Choroid plexus epithelial cell (primary cell): ENCODE measurements around the gene DAB1.

ENCODE experiments used
- DNase-seq: peaks from one replicate; pipeline ENCODE4 v3.0.0-alpha.2; 2010; ENCODE audit warnings: low read depth
- H3K4me3 ChIP-seq: 2 replicates; pipeline ENCODE4 v1.5.1; 2011; ENCODE audit warnings: low read depth, mild to moderate bottlenecking, control low read depth, low read length, moderate library complexity
- TF ChIP-seq, protein P1 (sequence below): conservative IDR thresholded peaks from 2 replicates; pipeline ENCODE4 v1.5.1; 2011; ENCODE audit warnings: low read depth, mild to moderate bottlenecking, control low read depth, inconsistent platforms, low read length, moderate library complexity

The DAB1 gene

DNA sequence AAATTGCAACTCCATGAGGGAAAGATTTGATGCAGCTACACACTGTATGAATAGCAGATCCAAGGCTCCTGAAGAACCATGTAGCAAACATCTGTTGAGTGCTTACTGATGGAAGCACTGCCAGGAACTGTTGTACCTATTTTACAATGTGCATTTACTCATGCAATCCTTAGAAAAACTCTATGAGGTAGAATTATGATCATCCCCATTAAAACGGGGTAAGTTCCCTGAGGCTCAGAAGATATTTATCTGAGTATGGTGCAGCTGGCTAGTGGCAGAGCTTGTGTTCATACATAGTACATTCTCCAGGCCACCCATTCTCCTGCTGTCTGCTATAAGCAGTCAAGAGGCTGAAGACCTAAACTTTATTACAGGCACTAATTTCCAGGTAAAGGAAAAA, 403.6 kb downstream of the DAB1 start:
- TF ChIP-seq, protein P1, sequence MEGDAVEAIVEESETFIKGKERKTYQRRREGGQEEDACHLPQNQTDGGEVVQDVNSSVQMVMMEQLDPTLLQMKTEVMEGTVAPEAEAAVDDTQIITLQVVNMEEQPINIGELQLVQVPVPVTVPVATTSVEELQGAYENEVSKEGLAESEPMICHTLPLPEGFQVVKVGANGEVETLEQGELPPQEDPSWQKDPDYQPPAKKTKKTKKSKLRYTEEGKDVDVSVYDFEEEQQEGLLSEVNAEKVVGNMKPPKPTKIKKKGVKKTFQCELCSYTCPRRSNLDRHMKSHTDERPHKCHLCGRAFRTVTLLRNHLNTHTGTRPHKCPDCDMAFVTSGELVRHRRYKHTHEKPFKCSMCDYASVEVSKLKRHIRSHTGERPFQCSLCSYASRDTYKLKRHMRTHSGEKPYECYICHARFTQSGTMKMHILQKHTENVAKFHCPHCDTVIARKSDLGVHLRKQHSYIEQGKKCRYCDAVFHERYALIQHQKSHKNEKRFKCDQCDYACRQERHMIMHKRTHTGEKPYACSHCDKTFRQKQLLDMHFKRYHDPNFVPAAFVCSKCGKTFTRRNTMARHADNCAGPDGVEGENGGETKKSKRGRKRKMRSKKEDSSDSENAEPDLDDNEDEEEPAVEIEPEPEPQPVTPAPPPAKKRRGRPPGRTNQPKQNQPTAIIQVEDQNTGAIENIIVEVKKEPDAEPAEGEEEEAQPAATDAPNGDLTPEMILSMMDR = no peak
- DNase-seq = no peak

DNA sequence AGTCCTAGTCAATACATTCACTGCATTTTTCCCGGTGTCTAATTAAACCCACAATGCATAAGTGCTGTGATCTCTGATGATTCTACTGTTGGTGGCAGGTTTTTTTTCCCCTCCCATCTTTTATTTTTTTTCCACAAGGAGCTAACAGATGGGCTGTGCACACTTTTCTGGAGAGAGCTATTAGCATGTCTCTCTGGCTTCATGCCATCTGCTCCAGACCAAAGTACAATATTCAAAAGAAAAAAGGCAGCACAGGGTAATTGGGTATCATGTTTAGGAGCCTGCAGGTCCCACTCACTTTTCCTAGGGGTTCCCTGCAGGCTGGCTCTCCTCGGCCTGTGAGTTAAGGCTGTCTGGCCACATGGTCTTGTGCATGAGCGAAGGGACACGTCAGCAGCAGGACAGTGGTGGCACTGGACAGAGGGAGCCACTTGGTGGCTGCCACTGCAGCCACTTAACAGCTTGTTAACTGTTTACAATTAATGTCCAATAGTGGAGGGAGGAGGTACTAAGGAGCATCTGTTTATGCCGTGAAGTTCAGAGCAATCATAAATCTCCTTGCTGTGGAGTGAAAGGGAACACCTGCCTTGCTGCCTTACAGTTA, 404.5 kb downstream of the DAB1 start:
- DNase-seq = no peak
- TF ChIP-seq, protein P1 = no peak
- H3K4me3 ChIP-seq = no peak overlapping the region

More for the DNA sequence above, 403.6 kb downstream of the DAB1 start:
- no peak overlapping the region for H3K4me3 ChIP-seq

DNA sequence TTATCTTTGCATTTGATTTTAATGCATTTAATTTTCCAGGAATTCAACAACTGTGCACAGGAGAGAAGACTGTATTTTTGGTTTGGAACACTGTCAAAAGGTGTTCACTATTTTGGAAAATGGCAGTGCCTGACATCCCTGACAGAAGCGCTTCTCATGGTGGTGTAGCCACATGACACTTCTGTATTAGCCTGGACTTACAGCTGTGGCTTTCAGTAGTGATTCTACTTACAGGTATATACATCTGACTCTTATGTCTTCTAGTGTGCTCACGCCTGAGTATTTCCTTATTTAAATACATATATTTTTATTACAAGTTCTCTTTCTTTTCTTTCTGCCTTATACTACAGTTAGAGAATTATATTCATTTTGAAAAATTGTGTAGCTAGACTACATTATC, 405.7 kb downstream of the DAB1 start:
- no peak overlapping the region for H3K4me3 ChIP-seq
- TF ChIP-seq, protein P1 = no peak
- no peak for DNase-seq

DNA sequence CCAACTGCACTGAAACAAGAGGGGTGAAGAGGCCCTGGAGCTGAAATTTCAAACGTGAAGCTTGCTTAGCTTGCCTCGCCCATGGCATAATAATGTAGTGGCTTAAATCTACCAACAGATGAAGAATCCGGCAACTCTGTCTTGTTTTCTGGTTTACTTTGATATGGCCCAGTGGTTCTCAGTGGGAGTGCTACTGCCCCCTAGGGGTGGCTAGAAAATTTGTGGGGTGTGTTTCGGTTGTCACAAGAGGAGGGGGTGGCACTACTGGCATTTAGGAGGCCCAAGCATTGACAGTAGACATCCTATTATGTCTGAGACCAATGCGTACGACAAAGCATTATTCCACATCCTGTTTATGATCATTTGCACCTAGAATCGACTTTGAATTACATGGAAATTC, 406.1 kb downstream of the DAB1 start:
- TF ChIP-seq, protein P1 = peak; percentile 29
- peak; percentile 1 for DNase-seq
- H3K4me3 ChIP-seq = no peak overlapping the region

DNA sequence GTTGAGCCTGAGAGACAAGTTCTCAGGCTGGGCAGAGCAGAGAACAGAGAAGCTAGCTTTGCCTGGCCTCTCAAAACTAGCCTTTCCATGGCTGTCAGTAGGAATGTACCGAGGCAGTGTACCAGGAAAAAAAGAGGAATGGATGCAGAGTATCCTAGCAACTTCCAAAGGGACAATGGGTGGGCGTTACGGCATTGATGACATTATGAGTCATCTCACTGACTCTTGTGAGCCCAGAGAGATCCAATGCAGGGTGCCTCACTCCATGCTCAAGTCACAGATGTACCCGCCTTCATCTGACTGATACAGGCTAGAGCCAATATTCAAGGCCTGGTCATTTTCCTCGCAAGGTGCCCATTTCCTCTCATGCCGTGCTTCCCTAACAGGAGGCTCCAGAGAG, 406.7 kb downstream of the DAB1 start:
- no peak for DNase-seq
- no peak overlapping the region for H3K4me3 ChIP-seq
- TF ChIP-seq, protein P1 = no peak

DNA sequence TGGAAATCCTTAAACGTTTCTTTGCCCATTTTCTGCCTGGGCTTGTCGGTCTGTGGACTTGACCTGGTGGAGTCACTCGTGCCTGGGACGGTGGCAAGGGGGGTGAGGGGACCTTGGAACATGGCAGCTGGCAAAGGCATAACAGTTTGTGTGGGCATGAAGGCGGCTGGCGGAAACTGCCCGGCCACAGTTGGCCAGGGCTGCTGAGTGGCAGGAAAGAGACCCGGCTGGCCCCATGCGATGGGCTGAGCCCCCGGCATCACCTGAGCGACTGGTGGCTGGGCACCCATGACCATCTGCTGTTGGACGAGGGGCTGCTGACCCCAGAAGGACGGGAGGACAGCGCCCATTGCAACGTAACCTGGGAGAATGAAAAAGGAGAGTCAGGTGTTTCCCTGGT, 408.8 kb downstream of the DAB1 start:
- DNase-seq = no peak
- TF ChIP-seq, protein P1 = no peak
- no peak overlapping the region for H3K4me3 ChIP-seq

DNA sequence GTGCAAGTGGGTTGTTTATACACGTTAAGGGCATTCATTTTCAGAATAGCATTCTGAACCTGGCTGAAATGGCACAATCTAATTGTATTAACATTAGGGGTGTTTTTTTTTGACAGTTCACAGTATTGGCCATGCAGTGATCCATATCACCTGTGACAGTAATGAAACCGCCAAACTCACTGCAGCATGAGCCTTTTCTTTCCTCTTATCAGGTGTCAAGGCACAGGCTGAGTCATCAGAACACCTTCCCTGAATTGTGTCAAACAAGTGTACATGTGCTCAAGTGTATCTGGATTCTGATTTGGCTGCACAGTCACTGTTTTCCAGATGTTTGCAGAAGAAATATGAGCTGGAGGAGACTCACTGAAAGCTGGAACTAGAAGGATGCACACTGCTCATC, 410.3 kb downstream of the DAB1 start:
- H3K4me3 ChIP-seq = no peak overlapping the region
- TF ChIP-seq, protein P1 = no peak
- DNase-seq = no peak
